HG03039 (cell line): ENCODE measurements around the gene SYTL1.
A peak's percentile ranks its signal among the peaks of the same experiment; 100 is the strongest.
"Not testable (repeated sequence)": the region's sequence is repeated elsewhere in the genome, so short reads cannot be mapped to it uniquely, and the experiment has no call there.

ENCODE experiments used
- ATAC-seq: cut with Tn5 transposase; IDR thresholded peaks from one replicate; pipeline ENCODE4 v1.9.1; 2021; ENCODE audit warnings: mild to moderate bottlenecking, moderate library complexity; ENCODE audit not compliant: unreplicated experiment

Gene SYTL1

DNA sequence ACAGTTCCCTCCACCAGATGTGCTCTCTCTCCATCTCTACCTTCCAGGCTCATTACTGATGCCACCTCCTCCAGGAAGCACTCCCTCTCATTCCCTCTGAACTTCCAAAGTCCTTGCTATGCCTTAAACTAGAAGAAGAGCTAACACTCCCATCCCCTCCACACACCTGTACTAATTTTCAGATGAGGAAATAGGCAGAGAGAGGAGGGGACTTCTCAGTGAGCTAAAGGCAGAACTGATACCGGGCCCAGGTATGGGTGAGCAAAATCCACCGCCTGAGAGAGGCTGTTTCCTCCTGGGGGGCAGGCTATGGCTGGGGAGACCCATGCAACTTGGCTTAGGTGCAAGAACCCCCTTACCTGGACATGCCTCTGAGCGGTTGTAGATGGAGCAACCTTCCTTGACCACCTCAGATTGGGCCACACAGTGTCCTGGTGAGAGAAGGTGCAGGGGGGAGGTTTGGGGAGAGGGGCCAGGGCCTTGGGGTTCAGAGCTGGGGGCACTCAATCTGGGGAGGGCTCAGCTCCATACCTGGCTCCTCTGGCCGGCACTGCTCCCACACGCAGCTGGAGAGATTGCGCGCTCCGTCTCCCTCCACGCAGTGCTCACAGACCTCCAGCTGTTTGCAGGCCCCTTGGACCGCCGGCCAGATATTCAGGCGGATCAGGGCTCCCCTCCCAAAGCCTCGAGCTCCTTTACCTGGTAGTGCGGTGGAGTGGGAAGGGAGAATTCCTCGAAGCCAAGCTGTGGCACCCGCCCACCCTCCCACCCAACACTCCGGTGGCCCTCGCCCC is 40.3 kb downstream of the SYTL1 start:
- no peak for ATAC-seq

- ATAC-seq: no peak
Measured at GRCh38 chr1:27383039-27383605, 41.3 kb downstream of the SYTL1 start, which contains the start of gene CD164L2. TSS of gene CD164L2 (minus strand) at chr1:27383333. CDS start at chr1:27383239, 94 bp downstream.

DNA sequence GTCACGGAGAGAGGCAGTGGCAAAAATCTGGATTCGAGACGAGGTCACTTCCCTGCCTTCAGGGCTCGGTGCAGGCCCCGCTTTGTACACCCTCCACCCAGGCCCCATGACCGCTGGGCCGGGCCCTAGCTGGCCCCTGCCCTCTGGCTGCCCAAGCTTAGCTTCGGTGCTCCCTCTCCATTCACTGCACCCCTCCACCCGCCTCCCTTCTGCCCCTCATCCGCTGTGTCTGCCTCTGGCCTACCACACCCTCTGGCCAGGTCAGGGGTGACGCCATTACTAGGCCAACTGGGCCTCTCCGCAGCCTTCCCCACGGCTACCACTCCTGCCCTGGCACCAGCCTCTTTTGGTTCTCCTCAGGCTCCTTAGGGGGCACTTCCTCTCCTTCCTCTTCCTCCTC is 41.8 kb downstream of the SYTL1 start:
- ATAC-seq: no peak

DNA sequence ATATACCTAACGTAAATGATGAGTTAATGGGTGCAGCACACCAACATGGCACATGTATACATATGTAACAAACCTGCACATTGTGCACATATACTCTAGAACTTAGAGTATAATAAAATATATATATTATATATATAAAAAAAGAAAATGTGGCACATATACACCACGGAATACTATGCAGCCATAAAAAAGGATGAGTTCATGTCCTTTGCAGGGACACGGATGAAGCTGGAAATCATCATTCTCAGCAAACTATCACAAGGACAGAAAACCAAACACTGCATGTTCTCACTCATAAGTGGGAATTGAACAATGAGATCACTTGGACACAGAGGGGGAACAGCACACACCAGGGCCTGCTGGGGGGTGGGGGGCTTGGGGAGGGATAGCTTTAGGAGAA is 43.0 kb downstream of the SYTL1 start:
- not testable (repeated sequence) for ATAC-seq

GRCh38 chr1:27388337-27389005 is 46.6 kb downstream of the SYTL1 start:
- ATAC-seq: no peak

GRCh38 chr1:27391511-27392095 is 49.8 kb downstream of the SYTL1 start:
- ATAC-seq: no peak

- ATAC-seq: peak; percentile 65
Measured at GRCh38 chr1:27392096-27392777, 50.4 kb downstream of the SYTL1 start, which contains the start of gene GPR3. TSS of gene GPR3 (plus strand) at chr1:27392622. CDS start at chr1:27393799, 1,177 bp downstream.

DNA sequence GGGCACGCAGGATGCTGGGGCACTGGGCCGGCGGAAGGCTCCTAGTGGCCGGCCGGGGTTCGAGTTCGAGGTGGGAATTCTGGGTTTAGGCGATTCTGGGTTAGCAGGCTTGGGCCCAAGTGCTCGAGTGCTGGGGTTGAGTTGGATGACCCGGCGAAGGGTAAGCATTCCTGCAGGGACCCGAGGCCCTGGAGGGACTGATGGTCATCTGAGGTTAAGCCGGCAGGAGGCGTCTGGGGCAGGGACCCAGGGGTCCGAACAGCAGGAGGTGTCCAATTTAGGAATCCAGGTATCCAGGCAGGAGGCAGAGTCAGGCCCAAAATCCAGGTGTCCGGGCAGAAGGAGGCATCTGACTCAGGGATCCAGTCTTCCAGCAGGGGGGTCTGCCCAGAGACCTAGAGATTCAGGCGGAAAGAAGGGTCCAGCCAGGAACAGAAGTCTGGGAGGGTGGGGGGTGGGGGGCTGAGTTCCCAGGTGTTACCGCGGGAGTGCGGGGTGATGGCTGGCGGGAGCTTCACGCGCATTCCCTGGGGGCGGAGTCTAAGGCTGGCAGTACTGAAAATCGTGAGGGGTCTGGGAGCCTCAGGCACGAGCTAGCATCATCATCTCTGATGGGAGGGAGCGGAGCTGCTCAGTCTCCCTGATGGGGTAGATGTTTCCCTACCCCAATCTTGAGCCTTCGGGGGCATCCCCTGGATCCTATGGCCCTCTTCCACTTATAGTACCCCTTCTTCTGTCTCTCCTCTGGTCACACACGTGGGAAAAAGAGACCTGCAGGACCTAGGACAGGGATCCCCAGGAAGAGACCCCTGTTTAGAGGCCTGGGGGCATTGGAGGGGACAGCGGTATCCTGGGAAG is 51.2 kb downstream of the SYTL1 start:
- no peak for ATAC-seq

DNA sequence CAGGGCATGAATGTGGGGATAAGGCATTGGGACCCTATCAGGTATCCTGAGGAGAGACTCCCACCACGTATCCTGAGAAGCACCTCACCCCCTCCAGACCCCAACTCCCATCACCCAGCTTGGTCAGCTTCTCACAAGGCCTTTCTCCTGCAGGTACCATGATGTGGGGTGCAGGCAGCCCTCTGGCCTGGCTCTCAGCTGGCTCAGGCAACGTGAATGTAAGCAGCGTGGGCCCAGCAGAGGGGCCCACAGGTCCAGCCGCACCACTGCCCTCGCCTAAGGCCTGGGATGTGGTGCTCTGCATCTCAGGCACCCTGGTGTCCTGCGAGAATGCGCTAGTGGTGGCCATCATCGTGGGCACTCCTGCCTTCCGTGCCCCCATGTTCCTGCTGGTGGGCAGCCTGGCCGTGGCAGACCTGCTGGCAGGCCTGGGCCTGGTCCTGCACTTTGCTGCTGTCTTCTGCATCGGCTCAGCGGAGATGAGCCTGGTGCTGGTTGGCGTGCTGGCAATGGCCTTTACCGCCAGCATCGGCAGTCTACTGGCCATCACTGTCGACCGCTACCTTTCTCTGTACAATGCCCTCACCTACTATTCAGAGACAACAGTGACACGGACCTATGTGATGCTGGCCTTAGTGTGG is 51.9 kb downstream of the SYTL1 start:
- ATAC-seq: no peak

DNA sequence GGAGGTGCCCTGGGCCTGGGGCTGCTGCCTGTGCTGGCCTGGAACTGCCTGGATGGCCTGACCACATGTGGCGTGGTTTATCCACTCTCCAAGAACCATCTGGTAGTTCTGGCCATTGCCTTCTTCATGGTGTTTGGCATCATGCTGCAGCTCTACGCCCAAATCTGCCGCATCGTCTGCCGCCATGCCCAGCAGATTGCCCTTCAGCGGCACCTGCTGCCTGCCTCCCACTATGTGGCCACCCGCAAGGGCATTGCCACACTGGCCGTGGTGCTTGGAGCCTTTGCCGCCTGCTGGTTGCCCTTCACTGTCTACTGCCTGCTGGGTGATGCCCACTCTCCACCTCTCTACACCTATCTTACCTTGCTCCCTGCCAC is 52.4 kb downstream of the SYTL1 start:
- ATAC-seq: no peak

- ATAC-seq: no peak
Measured at GRCh38 chr1:27394925-27395324, 53.1 kb downstream of the SYTL1 start.

DNA sequence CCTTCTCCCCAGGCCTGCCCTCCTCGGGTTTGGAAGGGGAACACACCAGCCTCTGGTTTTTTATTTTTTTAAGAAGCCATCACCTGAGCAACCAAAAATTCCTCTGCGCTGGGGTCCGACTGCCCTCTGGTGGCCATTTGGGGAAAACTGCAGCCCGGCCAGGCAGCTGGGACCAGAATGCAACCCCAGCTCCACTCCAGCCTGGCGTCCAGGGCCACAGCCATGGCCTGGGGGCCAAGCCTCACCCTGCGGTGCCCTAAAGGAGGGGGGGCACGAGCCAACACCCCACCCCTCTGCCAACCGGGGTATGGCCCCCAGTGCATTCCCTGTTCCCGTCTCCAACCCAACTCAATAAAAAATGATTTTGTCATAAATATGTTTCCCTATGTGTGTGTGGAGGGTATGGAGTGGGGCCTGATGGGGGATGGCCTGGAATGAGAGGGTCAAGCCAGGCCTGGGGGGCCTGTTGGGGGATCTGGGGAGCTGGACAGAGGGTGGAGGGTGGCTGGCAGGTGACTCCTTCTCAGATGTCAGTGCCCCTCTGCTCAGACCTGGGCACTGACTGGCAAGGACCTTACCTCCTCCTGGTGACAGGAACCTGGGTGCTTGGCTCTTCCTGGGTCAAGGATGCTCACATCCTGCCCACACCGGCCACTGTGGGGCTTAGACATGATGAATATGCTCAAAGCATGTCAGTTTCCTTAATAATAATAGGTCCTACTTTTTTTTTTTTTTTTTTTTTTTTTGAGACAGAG is 53.8 kb downstream of the SYTL1 start:
- ATAC-seq: no peak

GRCh38 chr1:27397110-27397509 is 55.3 kb downstream of the SYTL1 start:
- no peak for ATAC-seq

- no peak for ATAC-seq
Measured at GRCh38 chr1:27397749-27398148, 55.9 kb downstream of the SYTL1 start.

DNA sequence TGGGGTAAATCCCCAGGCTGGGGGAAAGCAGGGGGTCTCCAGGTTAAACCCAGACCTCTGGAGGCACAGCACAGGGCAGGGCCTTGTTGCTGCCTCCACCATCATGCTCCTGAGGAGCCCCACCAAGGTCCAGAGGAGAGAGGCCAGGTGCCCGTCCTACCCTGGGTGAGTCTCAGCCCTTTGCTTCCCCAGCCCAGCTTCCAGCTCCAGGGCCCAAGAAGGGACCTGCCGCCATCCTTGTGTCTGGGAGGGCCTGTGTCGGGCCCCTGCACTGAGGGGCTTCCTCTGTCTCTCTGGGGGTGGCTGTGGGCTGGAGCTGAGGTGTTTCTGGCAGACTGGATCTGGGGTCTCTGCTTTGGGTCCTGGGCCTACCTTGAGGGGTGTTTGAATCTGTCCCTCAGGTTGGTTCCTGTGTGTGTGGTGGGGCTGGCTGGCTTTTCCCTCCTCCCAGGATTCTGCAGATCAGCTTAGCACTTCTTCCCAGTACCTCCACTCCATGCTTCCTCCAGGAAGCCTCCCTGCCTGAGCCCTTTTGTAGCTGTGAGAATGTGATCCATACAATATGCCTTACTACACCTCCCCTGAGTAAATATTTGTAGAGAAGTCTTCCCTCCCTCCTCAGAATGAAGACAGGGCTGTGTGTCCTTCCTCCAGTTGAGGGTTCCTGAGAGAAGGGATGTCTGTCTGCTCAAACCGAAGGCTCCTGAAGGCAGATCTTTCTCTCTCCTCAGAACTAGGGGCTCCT is 56.8 kb downstream of the SYTL1 start:
- no peak for ATAC-seq

DNA sequence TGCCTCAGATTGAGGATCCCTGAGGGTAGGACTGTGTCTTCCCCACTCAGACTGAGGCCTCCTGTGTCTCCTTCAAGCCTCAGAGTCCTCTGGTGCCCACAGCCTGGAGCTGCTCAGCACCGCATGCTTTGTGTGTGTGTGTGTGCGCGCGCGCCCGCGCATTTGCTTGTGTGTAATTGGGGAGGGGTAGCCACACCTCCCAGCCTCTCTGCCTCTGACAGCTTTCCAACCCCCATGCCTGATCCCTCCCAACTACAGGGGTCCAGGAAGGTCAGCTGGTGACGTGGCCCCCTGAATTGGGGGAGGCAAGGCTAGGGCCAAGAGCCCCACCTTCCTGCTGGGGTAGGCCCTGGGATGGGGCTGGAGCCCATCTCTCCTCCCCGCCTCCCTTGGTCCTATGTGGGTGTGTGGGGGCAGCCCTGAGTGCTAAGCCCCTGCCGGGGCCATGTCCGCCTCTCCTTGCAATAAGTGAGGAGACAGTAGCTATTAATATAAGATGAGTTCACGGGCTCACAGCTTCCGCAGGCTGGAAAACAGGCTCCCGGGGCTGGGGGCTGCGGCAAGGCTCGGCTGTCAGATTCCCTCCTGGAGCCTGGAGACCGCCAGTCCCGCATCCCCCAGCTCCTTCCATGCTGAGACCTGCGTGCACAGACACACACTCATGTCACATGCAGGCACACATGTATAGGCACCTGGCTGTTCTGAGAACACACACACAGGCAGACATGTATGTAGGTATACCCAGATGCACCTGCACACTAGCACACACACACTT is 57.6 kb downstream of the SYTL1 start:
- ATAC-seq: no peak
